Fibroblast of skin of abdomen (primary cell): ENCODE measurements around the gene MED13L.

ENCODE experiments used
- DNase-seq: peaks from one replicate; pipeline ENCODE4 v3.0.0-alpha.2; 2013

Gene MED13L

DNA sequence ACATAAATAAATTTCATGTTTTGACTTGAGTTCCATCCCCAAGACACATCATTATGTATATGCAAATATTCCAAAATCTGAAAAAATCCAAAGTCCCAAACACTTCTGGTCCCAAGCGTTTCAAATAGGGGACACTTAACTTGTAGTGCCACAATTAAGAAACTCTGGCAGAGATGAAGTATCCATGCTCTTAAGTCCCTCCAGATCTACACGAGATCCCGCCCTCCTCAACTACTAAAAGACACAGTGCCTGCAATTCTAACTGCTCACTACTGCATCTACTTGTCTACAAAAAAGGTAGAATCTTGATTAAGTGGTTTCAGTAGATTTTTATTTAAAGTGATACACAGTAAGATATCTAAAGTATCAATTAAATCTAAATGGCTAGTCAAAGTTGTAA lies 97.0 kb downstream of the MED13L start:
- DNase-seq: no peak

DNA sequence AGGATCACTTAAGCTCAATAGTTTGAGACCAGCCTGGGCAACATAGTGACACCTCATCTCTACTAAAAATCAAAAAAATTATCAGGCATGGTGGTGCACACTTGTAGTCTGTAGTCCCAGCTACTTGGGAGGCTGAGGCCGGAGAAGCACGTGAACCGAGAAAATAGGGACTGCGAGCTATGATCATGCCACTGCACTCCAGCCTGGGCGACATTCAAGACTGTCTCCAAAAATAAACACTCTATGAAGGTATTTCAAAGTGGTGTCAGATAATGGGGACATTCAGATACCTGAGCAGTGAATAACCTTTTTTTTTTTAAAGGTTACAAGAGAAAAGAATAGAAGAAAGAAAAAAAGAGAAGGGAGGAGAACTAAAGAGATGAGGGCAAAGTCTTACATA lies 98.1 kb downstream of the MED13L start:
- no peak for DNase-seq

DNA sequence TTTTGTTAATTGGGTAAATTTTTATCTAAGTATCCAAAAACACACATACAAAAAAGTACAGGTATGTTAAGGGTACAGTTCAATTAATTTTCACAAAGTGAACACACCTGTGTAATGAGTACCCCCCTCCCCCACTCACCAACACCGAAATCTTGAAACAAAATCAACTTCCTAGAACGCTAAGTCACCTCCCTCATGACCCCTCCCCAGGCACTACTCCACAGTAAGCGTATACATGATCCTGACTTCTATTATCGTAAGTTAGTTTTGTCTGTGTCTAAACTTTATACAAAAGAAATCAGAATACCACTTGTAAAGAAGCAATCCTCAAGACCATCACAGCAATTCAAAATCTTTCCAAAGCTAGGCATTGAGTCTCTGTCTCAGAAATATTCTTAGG lies 100.5 kb downstream of the MED13L start:
- no peak for DNase-seq

DNA sequence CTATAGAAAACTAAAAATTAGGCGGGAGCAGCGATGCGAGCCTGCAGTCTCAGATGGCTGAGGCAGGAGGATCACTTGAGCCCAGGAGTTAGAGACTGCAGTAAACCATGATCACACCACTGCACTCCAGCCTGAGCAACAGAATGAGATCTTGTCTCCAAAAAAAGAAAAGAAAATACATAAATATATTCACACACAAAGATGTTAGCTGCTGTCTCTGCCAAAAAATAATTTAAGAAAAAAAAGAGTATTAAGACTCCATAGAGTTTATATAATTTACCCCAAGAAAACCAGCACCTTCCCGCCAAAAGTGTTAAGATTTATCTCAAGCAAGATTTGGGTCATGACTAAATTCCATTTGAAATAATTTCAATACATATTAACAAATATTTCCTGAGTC lies 102.6 kb downstream of the MED13L start:
- no peak for DNase-seq

DNA sequence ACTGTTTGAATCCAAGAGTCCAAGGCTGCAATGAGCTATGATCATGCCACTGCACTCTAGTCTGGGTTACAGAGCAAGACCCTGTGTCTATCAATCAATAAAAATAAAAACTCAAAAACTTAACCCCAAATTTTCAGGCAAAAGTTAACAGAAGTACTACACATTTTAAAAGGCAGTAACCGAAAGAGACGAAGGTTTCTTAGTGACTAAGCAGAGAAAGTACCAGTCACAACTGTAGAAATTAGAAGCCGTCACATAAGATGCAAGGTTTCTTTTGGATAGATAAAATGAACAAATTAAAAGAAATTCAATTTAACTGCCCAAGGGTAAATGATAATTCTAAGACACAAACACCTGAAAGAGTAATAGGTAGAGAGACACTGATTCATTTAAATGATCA lies 103.5 kb downstream of the MED13L start:
- no peak for DNase-seq

DNA sequence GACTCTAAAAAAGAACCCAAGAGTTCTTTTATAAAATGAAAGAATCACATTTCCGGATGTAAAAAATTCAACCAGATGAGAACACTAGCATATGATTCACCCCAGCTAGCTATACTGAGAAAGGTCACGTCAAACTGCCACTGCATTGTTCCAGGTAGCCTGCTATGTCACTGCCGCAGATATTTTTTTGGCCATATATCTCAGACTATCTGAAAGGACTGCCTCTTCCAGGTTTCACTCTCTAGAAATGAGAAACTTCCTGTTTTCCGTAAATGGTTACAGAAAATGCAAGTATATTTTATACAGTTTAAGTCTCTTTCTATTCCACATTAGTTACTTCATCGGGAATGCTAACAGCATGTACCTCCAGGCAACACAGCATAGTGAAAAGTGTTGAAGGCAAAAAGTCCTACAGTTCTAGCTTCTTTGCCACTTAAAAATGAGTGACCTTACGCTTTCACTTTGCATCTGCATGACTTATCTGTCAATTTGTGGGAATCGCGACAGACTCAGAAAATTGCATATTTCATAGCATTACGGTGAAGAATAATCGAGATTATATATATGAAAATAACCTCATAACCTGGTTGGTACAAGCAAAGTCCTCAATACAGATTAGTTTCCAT lies 105.2 kb downstream of the MED13L start:
- no peak for DNase-seq

DNA sequence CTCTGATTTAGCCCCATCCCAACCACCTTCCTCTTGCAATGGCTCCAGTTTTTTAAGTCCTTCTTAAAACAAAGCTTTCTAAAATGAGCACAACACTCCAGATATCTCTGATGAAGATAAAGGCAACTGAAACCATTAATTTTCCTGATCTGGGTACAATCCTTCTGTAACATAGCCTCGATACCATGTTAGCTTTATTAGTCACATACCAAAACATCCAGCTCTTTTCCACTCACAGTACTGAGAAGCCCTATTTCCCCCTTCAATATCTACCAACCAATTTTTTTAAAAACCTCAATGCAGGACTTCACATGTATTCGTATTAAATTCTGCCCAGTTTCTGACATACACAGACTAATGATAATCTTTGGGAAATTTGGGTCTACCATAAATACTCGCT lies 105.9 kb downstream of the MED13L start:
- DNase-seq: peak; percentile 26

DNA sequence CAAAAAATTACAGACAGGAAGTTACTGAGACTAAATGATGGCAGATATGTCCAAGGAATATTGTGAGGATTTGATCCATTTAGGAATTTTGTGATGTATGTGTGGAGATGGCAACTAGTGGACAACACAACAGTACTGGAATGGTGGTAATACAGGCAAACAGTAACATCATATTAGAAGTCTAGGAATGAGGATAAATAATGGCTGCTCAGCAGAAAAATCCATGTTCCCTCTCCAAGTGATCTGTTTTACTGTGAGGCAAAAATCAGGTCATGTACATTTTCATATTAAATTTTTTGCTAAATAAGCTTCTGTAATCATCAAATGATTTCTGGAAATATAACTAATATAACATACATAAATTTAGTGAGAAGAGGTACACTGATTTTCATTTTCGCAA lies 108.4 kb downstream of the MED13L start:
- DNase-seq: no peak

DNA sequence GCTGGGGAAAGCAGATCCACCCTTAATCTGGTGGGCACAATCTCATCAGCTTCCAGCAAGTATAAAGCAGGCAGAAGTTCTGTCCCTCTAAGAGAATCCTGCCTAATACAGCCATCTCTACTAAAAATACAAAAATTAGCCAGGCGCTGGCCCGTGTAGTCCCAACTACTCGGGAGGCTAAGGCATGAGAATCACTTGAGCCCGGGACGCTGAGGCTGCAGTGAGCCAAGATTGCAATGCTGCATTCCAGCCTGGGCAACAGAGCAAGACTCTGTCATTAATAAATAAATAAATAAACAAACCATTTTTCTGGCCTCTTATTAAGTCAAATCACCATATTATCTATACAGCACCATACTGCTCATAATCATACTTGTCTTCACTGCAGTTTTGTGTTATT lies 111.2 kb downstream of the MED13L start:
- DNase-seq: no peak

DNA sequence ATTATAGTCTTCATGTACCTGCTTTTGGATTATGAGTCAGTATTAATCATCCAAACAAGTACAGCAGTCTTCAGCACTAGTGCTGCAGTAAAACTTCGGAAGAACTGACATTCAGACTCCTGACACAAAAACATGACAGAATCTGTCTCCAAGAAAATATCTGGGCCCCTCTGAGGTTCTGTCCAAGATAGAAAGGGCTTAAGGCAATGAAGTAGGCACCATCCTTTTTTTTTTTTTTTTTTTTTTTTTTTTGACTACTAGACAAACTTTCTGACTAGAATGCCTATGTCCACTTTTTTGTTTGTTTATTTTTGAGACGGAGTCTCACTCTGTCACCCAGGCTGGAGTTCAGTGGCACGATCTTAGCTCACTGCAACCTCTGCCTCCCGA lies 112.5 kb downstream of the MED13L start:
- DNase-seq: peak; percentile 35

DNA sequence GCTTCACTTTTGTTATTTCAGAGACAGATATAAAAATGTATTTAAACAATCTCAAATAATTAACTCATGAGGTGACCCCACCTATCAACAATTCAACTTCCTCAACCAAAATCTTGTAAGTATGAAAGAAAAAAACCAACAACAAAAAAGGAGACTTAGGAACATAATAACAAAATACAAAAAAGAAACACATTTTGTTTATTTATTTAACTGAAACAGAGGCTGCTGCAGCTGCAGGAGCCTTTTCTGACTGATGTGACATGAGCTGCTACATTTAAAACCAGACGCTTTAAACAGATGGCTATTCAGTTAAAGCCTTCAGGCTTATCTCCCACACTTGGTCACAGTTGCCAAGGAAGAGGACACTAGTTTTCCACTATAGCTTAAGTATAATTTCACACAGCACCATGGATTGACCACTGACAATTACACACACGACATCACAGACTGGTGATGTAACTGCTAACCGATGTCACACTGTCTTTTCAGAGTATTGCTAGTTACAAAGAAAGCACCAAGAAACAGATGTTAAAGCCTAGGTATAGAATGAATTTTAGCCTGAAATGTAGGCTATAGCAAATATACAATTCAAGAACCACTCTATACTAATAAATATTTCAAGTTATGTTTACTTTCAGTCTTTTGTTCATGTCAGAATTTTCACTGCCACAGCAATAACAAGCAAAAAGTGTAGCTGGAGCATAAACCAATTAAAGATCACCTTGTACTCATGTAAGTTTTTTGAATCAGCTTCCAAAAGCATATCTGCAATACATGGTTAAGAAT lies 113.0 kb downstream of the MED13L start:
- no peak for DNase-seq

DNA sequence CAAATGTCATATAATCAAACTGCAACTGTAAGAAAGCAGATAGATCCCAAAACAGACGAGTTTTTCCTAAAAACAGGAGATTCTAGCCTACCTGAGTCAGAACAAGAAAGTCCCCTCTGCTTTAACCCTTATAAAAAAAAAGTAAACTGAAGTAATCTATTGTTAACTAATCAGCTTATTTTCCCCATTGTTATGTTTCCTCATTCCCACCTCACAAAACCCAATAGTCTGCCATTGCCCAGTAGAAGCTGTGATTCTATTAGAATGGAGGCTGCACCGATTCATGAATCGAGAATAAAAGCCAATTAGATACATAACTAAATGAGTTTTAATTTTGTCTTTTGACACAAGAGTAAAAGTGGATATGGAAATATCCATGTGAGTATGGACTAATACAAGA lies 115.4 kb downstream of the MED13L start:
- DNase-seq: no peak

DNA sequence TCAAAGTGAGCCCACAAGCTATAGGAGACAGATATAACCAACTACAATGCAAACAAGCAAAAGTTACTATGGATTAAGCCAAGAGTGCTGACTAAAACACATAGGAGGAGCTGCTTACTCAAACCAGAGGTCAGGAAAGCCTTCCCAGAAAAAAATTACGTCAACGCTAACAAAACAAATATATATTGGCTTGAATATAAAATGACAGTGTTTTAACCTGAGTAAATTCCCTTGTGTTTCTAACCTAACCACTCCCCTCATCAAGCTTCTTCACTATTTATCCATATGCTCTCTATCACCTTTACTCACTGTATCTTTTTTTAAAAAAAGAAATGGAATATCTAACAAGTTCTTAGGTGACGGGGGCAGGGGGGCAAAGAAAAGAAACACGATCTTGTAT lies 115.9 kb downstream of the MED13L start:
- no peak for DNase-seq

DNA sequence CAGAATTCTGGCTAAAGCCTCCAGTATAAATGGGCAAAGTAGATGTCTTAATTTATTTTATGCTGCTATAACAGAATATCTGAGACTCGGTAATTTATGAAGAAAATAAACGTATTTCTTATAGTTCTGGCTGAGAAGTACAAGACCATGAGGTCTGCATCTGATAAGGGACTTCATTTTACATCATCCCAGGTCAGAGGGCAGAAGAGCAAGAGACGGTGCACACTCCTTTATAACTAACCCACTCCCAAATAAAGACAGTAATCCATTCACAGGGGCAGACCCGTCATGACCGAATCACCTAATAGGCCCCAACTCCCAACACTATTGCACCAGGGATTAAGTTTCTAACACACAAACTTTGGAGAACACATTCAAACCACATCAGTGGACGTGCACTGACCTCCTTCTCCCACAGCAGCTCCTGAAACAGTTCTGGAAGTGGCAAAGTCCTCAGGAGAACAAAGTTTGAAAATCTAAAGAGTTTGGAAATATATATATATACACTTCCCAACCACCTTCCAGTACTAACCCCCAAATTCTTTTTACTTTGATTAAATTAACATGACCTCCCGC lies 116.5 kb downstream of the MED13L start:
- DNase-seq: no peak

DNA sequence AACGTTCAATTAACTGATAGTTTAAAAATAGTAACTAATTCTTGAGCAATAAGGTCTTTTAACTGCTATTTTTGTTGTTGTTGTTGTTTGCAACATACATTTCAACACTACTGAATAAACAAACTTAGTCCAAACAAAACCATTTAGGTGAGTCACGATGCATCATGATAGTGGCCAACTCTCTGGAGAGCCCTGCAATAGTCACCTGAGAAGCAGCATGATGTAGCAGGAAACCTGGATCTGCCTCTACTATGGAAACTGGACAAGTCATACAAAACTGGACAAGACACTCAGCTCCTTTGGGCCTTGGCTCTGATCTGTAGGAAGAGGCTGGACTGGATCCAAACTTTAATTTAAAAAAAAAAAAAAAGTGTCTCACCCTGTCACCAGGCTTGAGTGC lies 117.3 kb downstream of the MED13L start:
- no peak for DNase-seq

DNA sequence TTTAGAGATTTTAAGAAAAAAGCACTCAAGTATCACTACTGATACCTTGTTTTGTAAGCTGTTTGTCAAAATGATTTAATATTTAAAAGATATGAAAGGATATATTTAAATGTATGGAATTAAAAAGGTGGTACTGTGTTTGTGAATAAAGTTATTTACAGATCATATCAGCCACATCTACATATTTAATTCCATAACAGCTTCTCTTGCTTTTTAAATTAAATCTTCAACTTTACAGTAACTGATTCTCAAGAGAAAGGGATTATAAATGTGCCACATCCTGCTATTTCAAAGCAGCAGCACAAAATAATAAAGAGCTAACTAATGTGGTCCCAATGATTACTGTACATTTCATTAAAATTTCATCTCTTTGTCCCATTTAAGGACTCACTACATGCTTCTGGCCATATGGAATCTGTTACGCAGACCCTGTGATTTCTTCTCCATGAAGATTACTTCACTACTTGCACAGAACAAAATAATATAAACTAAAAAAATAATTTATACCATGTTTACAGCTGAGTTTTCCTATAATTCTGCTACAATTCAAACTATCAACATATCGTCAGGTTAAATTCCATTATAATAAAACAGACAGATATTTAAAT lies 117.8 kb downstream of the MED13L start:
- peak; percentile 32 for DNase-seq

DNA sequence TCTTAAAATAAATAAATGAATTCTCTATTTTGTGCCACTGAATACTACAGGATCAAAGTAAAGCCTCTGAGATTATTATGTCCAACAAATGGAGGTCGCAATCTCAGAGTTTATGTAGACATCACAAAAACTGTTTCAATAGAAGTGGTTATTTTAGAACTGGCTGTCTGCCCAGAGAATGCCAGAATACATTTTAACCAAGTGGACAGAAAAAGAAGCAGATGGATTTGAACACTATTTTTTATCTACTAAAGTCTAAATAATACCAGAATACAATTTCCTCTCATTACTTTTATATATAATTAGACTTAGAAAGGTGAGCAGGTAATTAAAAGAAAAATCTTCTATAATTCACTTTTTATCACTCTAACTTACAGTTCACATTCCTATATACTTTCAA lies 118.3 kb downstream of the MED13L start:
- DNase-seq: peak; percentile 76

DNA sequence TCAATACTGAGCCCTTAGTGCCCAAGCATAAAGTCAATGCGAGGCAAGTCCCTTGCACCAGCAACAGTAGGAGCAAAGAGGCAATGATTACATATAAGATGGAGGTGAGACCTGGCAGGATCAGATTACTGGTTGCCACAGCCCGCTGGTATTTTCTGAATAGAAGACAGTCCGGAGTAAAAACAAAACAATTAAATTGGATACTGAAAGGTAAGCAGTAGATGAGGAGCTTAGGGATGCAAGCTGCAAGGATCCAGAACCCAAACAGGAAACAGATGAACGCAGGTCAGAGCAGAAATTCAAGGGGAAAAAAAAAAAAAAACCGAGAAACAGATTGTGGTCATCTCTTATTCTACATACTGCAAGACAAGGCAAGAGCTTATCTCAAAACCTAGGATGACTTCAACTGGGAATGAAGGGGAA lies 119.6 kb downstream of the MED13L start:
- no peak for DNase-seq

DNA sequence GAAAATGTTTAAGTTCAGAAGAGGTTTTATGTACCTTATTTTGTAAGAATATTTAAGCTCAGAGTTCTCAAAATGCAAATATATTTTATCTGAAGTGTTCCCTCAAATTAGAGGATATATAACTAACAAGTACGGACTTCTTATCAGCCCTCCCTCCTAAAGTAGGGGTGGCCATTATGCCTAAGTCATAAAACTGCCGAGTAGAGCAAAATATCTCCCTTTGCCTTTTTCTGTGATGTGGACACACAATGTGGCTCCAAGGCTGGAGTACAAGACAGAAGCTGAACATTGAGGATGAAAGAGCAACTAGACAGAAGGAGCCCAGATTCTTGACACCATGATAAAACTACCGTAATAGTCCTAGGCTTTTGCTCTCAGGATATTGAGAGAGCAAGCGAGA lies 120.9 kb downstream of the MED13L start:
- no peak for DNase-seq

DNA sequence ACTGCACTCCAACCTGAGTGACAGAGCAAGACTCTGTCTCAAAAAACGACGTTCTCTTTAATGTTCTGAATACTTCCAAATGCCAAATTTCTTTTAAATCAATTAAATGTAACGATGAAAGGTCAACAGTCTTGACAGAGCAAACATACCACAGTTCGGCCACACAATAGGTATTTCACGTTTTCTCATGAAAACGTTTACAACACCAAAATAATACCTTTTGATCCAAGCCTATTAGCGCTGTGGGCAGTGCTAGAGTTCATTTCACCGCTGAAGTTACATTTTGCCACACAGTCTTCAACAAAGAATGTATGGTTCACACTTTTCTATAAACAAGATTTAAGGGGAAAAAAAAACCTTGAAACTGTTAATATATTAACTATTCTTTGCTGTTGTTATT lies 122.1 kb downstream of the MED13L start:
- no peak for DNase-seq

DNA sequence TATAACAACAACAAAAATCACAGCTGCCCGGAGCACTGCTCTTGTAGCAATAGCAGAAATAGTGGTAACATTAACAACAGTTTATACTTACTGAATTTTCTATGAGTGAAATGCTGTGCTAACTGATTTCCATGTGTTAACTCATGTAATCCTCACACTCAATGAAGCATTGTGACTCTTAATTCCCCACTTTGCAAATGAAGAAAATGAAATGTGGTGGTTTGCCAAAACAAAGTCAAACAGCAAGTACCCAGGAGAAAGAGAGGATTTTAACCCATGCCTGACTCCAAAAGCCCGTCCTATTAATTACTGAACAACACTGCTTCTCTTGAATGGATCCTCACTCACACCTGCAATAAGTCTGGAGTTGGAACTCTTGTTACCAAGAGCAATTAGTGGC lies 123.5 kb downstream of the MED13L start:
- DNase-seq: no peak

DNA sequence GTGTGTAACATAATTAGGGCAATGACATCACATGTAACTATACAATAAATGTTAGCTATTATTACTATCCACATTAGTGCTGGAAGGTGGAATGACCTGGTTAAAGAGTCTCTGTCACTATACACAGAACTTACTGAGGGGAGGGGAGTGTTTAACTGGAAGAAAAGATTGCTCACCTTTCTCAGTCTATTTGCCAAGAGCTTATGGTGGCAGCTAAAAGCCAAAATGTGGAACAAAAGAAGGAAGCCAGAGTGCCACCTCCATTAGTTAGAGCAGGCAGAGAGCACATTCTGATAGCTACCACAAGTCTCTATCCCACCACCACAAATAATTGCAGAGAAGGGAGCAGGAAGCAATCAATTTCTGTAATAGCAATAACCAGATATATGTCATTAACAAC lies 124.4 kb downstream of the MED13L start:
- no peak for DNase-seq

DNA sequence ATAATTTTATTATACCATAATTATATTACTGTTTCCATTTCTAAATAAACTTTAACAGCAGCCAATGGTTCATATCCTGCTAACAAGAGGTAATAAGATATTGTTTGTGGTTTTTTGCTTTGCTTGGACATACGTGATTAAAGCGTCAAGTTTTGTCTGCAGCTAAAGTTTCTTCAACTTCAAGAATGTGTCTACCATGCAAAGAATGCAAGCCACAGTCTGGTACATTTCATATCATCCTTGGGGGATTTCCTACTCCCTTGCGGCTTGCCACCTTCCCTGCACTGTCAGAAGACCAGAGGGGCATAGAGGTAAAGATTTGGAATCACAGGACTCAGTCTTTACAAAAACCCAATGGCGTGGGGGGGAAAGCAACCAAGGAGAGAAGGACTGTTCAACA lies 125.2 kb downstream of the MED13L start:
- peak; percentile 87 for DNase-seq

DNA sequence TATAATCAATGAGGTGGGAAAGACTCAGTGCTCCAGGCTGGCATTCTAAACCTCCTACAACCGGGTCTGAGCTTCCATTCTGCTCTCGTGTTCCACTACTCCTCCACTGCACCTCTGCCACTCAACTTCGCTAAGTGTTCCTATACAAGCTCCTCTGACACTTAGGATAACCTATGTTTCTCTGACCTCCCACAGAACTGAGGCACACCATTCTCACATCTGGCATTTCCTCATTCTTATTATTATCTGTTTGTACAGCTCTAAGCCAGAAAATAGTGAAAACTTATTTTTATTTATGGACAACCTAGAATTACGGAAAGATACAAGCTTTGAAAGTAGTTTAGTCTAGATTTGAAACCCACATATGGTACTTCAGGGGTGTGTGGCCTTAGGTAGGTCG lies 127.0 kb downstream of the MED13L start:
- no peak for DNase-seq
